Heart right ventricle (tissue), 16 donors: ENCODE results near the gene HRH1. TPM values are rescaled to one million over a fixed set of nuclear protein-coding genes. Genes with fewer than 3 reads are reported as not detected.
A peak's percentile ranks its signal among the peaks of the same experiment; 100 is the strongest.
"Not testable (repeated sequence)": the region's sequence is repeated elsewhere in the genome, so short reads cannot be mapped to it uniquely, and the experiment has no call there.

ENCODE experiments used
- ATAC-seq, 8 donors: fragments of 200-7000 bp; cut with Tn5 transposase; one replicate each; pipeline ENCODE4 v1.9.1; 2020; ENCODE audit warnings: mild to moderate bottlenecking in 8 of 8, moderate library complexity in 8 of 8, moderate number of reproducible peaks in 1 of 8
- DNase-seq, 2 donors: peaks; one replicate each; pipeline ENCODE4 v3.0.0-alpha.2; 2020
- H3K27ac ChIP-seq, 10 donors: fragments of 200-600 bp; sonication (generic) in 2 of 10; one replicate each; pipeline versions ENCODE4 v1.5.0 to v1.8.0; 2020 to 2022; ENCODE audit warnings: mild to moderate bottlenecking in 3 of 10
- H3K27me3 ChIP-seq, 7 donors: fragments of 200-600 bp; one replicate each; pipeline ENCODE4 v1.8.0; 2021 to 2022; ENCODE audit warnings: mild to moderate bottlenecking in 2 of 7
- H3K36me3 ChIP-seq, 9 donors: fragments of 200-600 bp; sonication (generic) in 1 of 9; one replicate each; pipeline versions ENCODE4 v1.5.0 to v1.8.0; 2020 to 2022; ENCODE audit warnings: mild to moderate bottlenecking in 2 of 9
- H3K4me1 ChIP-seq, 9 donors: fragments of 200-600 bp; sonication (generic) in 1 of 9; one replicate each; pipeline versions ENCODE4 v1.5.0 to v1.8.0; 2020 to 2022; ENCODE audit warnings: mild to moderate bottlenecking in 4 of 9
- H3K4me3 ChIP-seq, 10 donors: fragments of 200-600 bp; sonication (generic) in 2 of 10; one replicate each; pipeline versions ENCODE4 v1.5.0 to v1.8.0; 2020 to 2022; ENCODE audit warnings: mild to moderate bottlenecking in 7 of 10, moderate library complexity in 2 of 10
- H3K9me3 ChIP-seq, 11 donors: fragments of 200-600 bp in 10 of 11; sonication (generic) in 2 of 11; one replicate each; pipeline versions ENCODE4 v1.5.0 to v1.8.0; 2013 to 2022; ENCODE audit warnings: mild to moderate bottlenecking in 2 of 11, control low read depth in 1 of 11, moderate library complexity in 1 of 11
- CTCF ChIP-seq, 9 donors: fragments of 200-600 bp; sonication (generic) in 2 of 9; IDR thresholded peaks; one replicate each; pipeline versions ENCODE4 v1.5.0 to v1.8.0; 2021 to 2022; ENCODE audit warnings: antibody characterized with exemption in 9 of 9, mild to moderate bottlenecking in 5 of 9, moderate library complexity in 1 of 9
- WGBS, 2 donors: extraction: QIAGEN DNeasy Blood & Tissue Kit; methylation state at CpG; one replicate each; pipeline ENCODE4 v1.1.7; 2013; ENCODE audit warnings: inconsistent platforms in 1 of 2; 5-methylcytosine and 5-hydroxymethylcytosine counted together
- intact Hi-C, 10 donors: fragments of 100-400 bp; cut with DNase I; formaldehyde crosslinking; loops; one replicate each; pipeline versions ENCODE4 v1.11.1 to v1.14.2; 2022
- polyA plus RNA-seq, 2 donors: library from polyadenylated mRNA; stranded (reverse); fragments of 200-250 nt; gene quantifications; one replicate each; pipeline ENCODE4 v1.2.3, GENCODE V29; 2013
- total RNA-seq, 10 donors: library from RNA; stranded (reverse); fragmentation: NEBNext Ultra II Directional in 3 of 10; extraction: Animal tissue kit (Norgen Biotek cat#: 25700) in 3 of 10; gene quantifications; one replicate each; pipeline versions ENCODE4 v1.2.1 to v1.2.4, GENCODE V29; 2021 to 2023
- donor health status: Arrhythmogenic right ventricular cardiomyopathy.
- donor health status: ischemic (EF 13 %, LVEDD 7.1; RV severe dilation, severe dysfunction).
- donor health status: healthy with polysubstance abuse.
- donor health status: DM: no; HTN: yes; CAD: no.
- donor health status: DM: no; HTN: no; CAD: no.
- donor health status: ischemic (EF 25% LVEDD 6.9; RV normal size, moderate dysfunction).
- donor health status: ischemic (EF 25% LVEDD 5.7; RV mildly dilated, moderate dysfunction).
- donor health status: healthy.
- donor health status: DM: yes; HTN: yes; CAD: no.
- donor health status: Ischemic cardiomyopathy.
- donor health status: ischemic (EF 35%, LVEDD 5.7; RV mildly dilated, moderate dysfunction).
- donor health status: nonischemic (EF 11% LVEDD 7.7; RV severe dilation, severe dysfunction).
- donor health status: DM: yes; HTN: yes; CAD: no.
- donor health status: PGD.
- donor health status: ischemic (EF 29% LVEDD 5.4; RV normal size, mild dysfunction).
- donor health status: nonischemic (EF 23%, LVEDD 6.1; RV moderate dilation, normal function).

Gene HRH1
- total and polyA plus RNA-seq, 12 donors = 0.57 to 3.1 (median 1.3) TPM

- Histone ChIP-seq H3K27me3 (no peaks in the 10 kb centered on the region), H3K4me1 (no peaks in the 10 kb centered on the region), H3K9me3 (no peaks in the 10 kb centered on the region), H3K27ac (no peak overlapping the region), H3K36me3 (no peaks in the 10 kb centered on the region), H3K4me3 (no peak overlapping the region)
- WGBS, 2 donors = 92 to 96% methylated on average over 8 of the region's 8 CpGs
- ATAC-seq (no peak), DNase-seq (no peak)
- intact Hi-C loops = no loop called here
- no peak for TF ChIP-seq CTCF (IDR thresholded peaks at IDR 0.05)
These were observed 24.1 kb downstream of the HRH1 start for GRCh38 chr3:11178421-11178820.

GRCh38 chr3:11184328-11184969 lies 30.2 kb downstream of the HRH1 start:
- 47 to 61% methylated on average over 15 of the region's 15 CpGs for WGBS, 2 donors
- peak overlapping the region in 1 of 10 donors; percentile 24 for H3K27ac ChIP-seq
- H3K4me3 ChIP-seq, H3K9me3 ChIP-seq, intact Hi-C loops, H3K27me3 ChIP-seq, DNase-seq, ATAC-seq, H3K36me3 ChIP-seq: not testable (repeated sequence)
- H3K4me1 ChIP-seq = peaks cover 3 to 29% (median 23%) of the 10 kb centered on the region in 9 donors

GRCh38 chr3:11185144-11185543 lies 30.9 kb downstream of the HRH1 start:
- Histone ChIP-seq H3K4me3 (no peak overlapping the region), H3K36me3 (peaks cover 0 to 4% (median 0%) of the 10 kb centered on the region in 9 donors), H3K27me3 (no peaks in the 10 kb centered on the region), H3K9me3 (no peaks in the 10 kb centered on the region), H3K27ac (peak overlapping the region in 3 of 10 donors; percentile 25 to 50 (median 39)), H3K4me1 (peaks cover 3 to 29% (median 23%) of the 10 kb centered on the region in 9 donors)
- intact Hi-C loops = no loop called here
- WGBS, 2 donors = 95 to 97% methylated on average over 3 of the region's 3 CpGs
- no peak for TF ChIP-seq CTCF (IDR thresholded peaks at IDR 0.05)
- DNase-seq (no peak), ATAC-seq (no peak)

GRCh38 chr3:11185564-11186317 lies 31.4 kb downstream of the HRH1 start:
- peak; percentile 95 to 99 (median 97) for ATAC-seq
- peak in 3 of 9 donors; percentile 11 to 20 (median 18) for TF ChIP-seq CTCF (IDR thresholded peaks at IDR 0.05)
- intact Hi-C loops = no loop called here
- Histone ChIP-seq H3K36me3 (peaks cover 0 to 4% (median 0%) of the 10 kb centered on the region in 9 donors), H3K4me3 (peak overlapping the region in 1 of 10 donors; percentile 11), H3K27me3 (no peaks in the 10 kb centered on the region), H3K4me1 (peaks cover 3 to 29% (median 23%) of the 10 kb centered on the region in 9 donors), H3K9me3 (no peaks in the 10 kb centered on the region), H3K27ac (peak overlapping the region in 9 of 10 donors; percentile 15 to 73 (median 39))
- 19 to 23% methylated on average over 13 of the region's 13 CpGs for WGBS, 2 donors
- peak; percentile 56 to 84 for DNase-seq
